ENCODE data around the gene DONSON. TPM values are rescaled to one million over a fixed set of nuclear protein-coding genes. Genes with fewer than 3 reads are reported as not detected.

Gene DONSON
- total RNA-seq, 3 donors from 2014 or later (not counting 1 experiment from before 2014, with no cell fraction given): 17.0 to 18.3 (median 17.3) TPM

DNA sequence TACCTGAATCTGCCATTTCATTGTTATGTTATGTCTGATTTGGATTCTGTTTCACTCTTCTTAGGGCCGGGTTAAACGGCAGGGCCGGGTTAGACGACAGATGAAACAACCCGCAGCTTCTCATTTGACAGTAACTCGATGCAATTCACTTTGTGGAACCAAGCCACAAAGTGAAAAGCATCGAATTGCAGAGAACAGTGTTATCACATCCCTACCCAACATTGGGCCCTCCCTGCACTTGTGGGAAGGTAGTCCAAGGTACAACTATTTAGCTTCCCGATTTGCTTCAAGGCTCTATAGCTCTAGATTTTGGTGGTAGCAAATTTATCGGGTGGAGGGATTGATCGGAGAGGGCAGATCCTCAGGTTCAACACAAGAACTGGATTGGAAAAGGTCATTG, 28.7 kb downstream of the DONSON start:
- peaks cover 4% of the 10 kb centered on the region for H3K4me1 ChIP-seq (ENCODE audit: control insufficient read depth, insufficient read depth, low read length)
- H3K9me3 ChIP-seq (ENCODE audit: control insufficient read depth, insufficient read depth, low read length): no peaks in the 10 kb centered on the region
- Mint-ChIP-seq H3K27ac (peak overlapping the region in 1 of 2 donors; percentile 54), H3K36me3 (peaks cover 37% of the 10 kb centered on the region), H3K27me3 (ENCODE audit: low read depth in 2 of 2) (no peaks in the 10 kb centered on the region), H3K4me1 (peaks cover 54 to 69% of the 10 kb centered on the region in 2 donors), H3K4me3 (no peak overlapping the region), H3K9me3 (no peaks in the 10 kb centered on the region)
- H3K27me3 ChIP-seq (ENCODE audit: control insufficient read depth, insufficient read depth, low read length): no peaks in the 10 kb centered on the region
- ATAC-seq (no peak), DNase-seq (no peak)
- 97% methylated on average over 10 of the region's 10 CpGs for WGBS (ENCODE audit: insufficient coverage)
- TF ChIP-seq, protein P1, sequence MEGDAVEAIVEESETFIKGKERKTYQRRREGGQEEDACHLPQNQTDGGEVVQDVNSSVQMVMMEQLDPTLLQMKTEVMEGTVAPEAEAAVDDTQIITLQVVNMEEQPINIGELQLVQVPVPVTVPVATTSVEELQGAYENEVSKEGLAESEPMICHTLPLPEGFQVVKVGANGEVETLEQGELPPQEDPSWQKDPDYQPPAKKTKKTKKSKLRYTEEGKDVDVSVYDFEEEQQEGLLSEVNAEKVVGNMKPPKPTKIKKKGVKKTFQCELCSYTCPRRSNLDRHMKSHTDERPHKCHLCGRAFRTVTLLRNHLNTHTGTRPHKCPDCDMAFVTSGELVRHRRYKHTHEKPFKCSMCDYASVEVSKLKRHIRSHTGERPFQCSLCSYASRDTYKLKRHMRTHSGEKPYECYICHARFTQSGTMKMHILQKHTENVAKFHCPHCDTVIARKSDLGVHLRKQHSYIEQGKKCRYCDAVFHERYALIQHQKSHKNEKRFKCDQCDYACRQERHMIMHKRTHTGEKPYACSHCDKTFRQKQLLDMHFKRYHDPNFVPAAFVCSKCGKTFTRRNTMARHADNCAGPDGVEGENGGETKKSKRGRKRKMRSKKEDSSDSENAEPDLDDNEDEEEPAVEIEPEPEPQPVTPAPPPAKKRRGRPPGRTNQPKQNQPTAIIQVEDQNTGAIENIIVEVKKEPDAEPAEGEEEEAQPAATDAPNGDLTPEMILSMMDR (IDR thresholded peaks at IDR 0.05): no peak
- H3K27ac ChIP-seq (ENCODE audit: low read length): no peak overlapping the region
- H3K4me3 ChIP-seq (ENCODE audit: low read length): no peak overlapping the region
- intact Hi-C loops (cut with micrococcal nuclease): no loop called here
- peaks cover 82% of the 10 kb centered on the region for H3K36me3 ChIP-seq (ENCODE audit: control insufficient read depth, insufficient read depth, low read length)

DNA sequence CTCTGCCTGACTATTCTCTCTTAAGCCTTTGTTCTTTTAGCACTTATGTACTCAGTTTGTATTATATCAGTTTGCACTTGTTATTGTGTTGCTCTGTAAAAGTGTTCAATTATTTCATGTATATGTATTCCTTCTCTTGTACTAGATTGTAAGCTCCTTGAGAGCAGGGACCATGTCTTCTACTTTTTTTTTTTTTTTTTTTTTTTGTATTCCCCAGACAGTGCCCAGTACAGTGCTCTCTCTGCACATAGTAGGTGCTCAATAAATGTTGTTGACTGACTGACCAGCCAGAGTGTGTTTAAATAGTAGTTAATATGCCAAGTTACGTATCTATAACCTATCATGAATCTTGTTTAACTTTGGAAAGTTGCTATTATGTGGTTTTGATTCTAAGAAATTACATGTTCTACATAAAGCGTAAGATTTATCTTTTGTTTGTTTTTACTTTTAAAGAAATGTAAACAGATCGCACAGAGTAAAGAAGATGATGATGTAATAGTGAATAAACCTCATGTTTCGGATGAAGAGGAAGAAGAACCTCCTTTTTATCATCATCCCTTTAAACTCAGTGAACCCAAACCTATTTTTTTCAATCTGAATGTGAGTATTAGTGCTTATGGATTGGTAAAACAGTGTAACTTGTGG, 29.6 kb downstream of the DONSON start:
- Mint-ChIP-seq H3K27me3 (ENCODE audit: low read depth in 2 of 2) (no peaks in the 10 kb centered on the region), H3K9me3 (no peaks in the 10 kb centered on the region), H3K4me3 (no peak overlapping the region), H3K27ac (peak overlapping the region; percentile 0 to 12), H3K36me3 (peaks cover 44% of the 10 kb centered on the region), H3K4me1 (peaks cover 60 to 72% of the 10 kb centered on the region in 2 donors)
- TF ChIP-seq, protein P1 (IDR thresholded peaks at IDR 0.05): no peak
- Histone ChIP-seq H3K36me3 (ENCODE audit: control insufficient read depth, insufficient read depth, low read length) (peaks cover 88% of the 10 kb centered on the region), H3K27me3 (ENCODE audit: control insufficient read depth, insufficient read depth, low read length) (no peaks in the 10 kb centered on the region), H3K9me3 (ENCODE audit: control insufficient read depth, insufficient read depth, low read length) (no peaks in the 10 kb centered on the region), H3K4me3 (ENCODE audit: low read length) (no peak overlapping the region), H3K4me1 (ENCODE audit: control insufficient read depth, insufficient read depth, low read length) (peaks cover 4% of the 10 kb centered on the region), H3K27ac (ENCODE audit: low read length) (no peak overlapping the region)
- DNase-seq (no peak), ATAC-seq (no peak)
- WGBS (ENCODE audit: insufficient coverage): no CpG with 5 or more reads among the region's 4 CpGs
- intact Hi-C loops (cut with micrococcal nuclease): no loop called here

DNA sequence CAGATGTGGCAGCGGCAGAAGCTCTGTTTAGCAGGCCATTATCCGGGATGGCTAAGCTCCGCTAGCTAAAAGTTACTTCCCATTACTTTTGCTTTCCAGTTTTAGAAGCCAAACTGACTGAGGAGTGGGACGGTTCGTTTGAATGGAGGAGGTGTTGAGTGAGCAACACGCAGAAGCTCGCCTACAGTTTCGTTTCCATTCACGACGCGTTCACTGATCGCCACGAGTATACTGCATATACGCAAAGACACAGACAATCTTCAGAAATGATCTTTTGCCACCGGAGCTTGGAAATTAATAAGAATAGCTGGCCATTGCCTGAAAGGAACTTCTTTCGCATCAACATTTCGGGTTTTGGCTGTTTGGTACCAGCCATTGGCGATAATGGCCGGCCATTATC, 31.0 kb downstream of the DONSON start:
- peaks cover 51 to 63% of the 10 kb centered on the region in 2 donors for H3K4me1 Mint-ChIP-seq
- DNase-seq: no peak
- Histone ChIP-seq H3K9me3 (ENCODE audit: control insufficient read depth, insufficient read depth, low read length) (no peaks in the 10 kb centered on the region), H3K27me3 (ENCODE audit: control insufficient read depth, insufficient read depth, low read length) (no peaks in the 10 kb centered on the region), H3K27ac (ENCODE audit: low read length) (no peak overlapping the region), H3K36me3 (ENCODE audit: control insufficient read depth, insufficient read depth, low read length) (peaks cover 90% of the 10 kb centered on the region), H3K4me3 (ENCODE audit: low read length) (no peak overlapping the region), H3K4me1 (ENCODE audit: control insufficient read depth, insufficient read depth, low read length) (peaks cover 4% of the 10 kb centered on the region)
- H3K9me3 Mint-ChIP-seq: no peaks in the 10 kb centered on the region
- H3K27me3 Mint-ChIP-seq (ENCODE audit: low read depth in 2 of 2): no peaks in the 10 kb centered on the region
- peak overlapping the region in 1 of 2 donors; percentile 0 for H3K27ac Mint-ChIP-seq
- intact Hi-C loops (cut with micrococcal nuclease): loop anchor here (2.0 kb wide), 1 partner anchor 15 kb away; the partner anchor contains the start of genes GART and SON
- ATAC-seq: no peak
- 98% methylated on average over 19 of the region's 19 CpGs for WGBS (ENCODE audit: insufficient coverage)
- no peak overlapping the region for H3K4me3 Mint-ChIP-seq
- TF ChIP-seq, protein P1 (IDR thresholded peaks at IDR 0.05): no peak
- H3K36me3 Mint-ChIP-seq: peaks cover 42% of the 10 kb centered on the region

DNA sequence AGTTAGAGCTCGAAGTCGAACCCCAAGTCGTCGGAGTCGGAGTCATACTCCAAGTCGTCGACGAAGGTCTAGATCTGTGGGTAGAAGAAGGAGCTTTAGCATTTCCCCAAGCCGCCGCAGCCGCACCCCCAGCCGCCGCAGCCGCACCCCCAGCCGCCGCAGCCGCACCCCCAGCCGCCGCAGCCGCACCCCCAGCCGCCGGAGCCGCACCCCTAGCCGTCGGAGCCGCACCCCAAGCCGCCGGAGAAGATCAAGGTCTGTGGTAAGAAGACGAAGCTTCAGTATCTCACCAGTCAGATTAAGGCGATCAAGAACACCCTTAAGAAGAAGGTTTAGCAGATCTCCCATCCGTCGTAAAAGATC, 33.5 kb downstream of the DONSON start:
- ATAC-seq (no peak), DNase-seq (no peak)
- intact Hi-C loops (cut with micrococcal nuclease): no loop called here
- no peaks in the 10 kb centered on the region for H3K9me3 ChIP-seq (ENCODE audit: control insufficient read depth, insufficient read depth, low read length)
- no peaks in the 10 kb centered on the region for H3K27me3 Mint-ChIP-seq (ENCODE audit: low read depth in 2 of 2)
- H3K4me1 ChIP-seq (ENCODE audit: control insufficient read depth, insufficient read depth, low read length): peaks cover 4% of the 10 kb centered on the region
- H3K4me3 ChIP-seq (ENCODE audit: low read length): no peak overlapping the region
- no peaks in the 10 kb centered on the region for H3K27me3 ChIP-seq (ENCODE audit: control insufficient read depth, insufficient read depth, low read length)
- H3K36me3 Mint-ChIP-seq: peaks cover 31% of the 10 kb centered on the region
- peaks cover 92% of the 10 kb centered on the region for H3K36me3 ChIP-seq (ENCODE audit: control insufficient read depth, insufficient read depth, low read length)
- no peaks in the 10 kb centered on the region for H3K9me3 Mint-ChIP-seq
- 97% methylated on average over 32 of the region's 32 CpGs for WGBS (ENCODE audit: insufficient coverage)
- H3K27ac ChIP-seq (ENCODE audit: low read length): no peak overlapping the region
- H3K27ac Mint-ChIP-seq: peak overlapping the region in 1 of 2 donors; percentile 67
- peaks cover 44 to 52% of the 10 kb centered on the region in 2 donors for H3K4me1 Mint-ChIP-seq
- TF ChIP-seq, protein P1 (IDR thresholded peaks at IDR 0.05): no peak
- no peak overlapping the region for H3K4me3 Mint-ChIP-seq

All from natural killer cell (primary cell).